Mesothelial cell of epicardium (in vitro differentiated cells): ENCODE measurements around the gene KCNJ3. TPM values are rescaled to one million over a fixed set of nuclear protein-coding genes. Genes with fewer than 3 reads are reported as not detected.
"Not testable (repeated sequence)": the region's sequence is repeated elsewhere in the genome, so short reads cannot be mapped to it uniquely, and the experiment has no call there.

ENCODE experiments used
- DNase-seq, 2 experiments: peaks; one replicate each; pipeline ENCODE4 v3.0.0; 2021; ENCODE audit warnings: low spot score in 2 of 2; ENCODE audit not compliant: unreplicated experiment in 2 of 2
- H3K27ac Mint-ChIP-seq: 2 replicates; pipeline ENCODE4 v1.8.0; 2021; ENCODE audit warnings: mixed read lengths
- H3K27me3 Mint-ChIP-seq: 2 replicates; pipeline ENCODE4 v1.8.0; 2021; ENCODE audit warnings: low read depth, mixed read lengths
- H3K36me3 Mint-ChIP-seq: 2 replicates; pipeline ENCODE4 v1.8.0; 2021; ENCODE audit warnings: mixed read lengths
- H3K4me1 Mint-ChIP-seq: 2 replicates; pipeline ENCODE4 v1.8.0; 2021; ENCODE audit warnings: mixed read lengths
- H3K4me3 Mint-ChIP-seq: 2 replicates; pipeline ENCODE4 v1.8.0; 2021; ENCODE audit warnings: mild to moderate bottlenecking, moderate library complexity, mixed read lengths
- H3K9me3 Mint-ChIP-seq: 2 replicates; pipeline ENCODE4 v1.8.0; 2021; ENCODE audit warnings: mixed read lengths
- total RNA-seq: library from RNA; stranded (reverse); gene quantifications from 3 replicates; pipeline ENCODE4 v1.2.1, GENCODE V29; 2021
- TF ChIP-seq, protein P1 (sequence below): fragments of 200-600 bp; sonication (generic); IDR thresholded peaks from one replicate; pipeline ENCODE4 v1.5.0; 2021; ENCODE audit warnings: antibody characterized with exemption; ENCODE audit not compliant: unreplicated experiment

Gene KCNJ3
- total RNA-seq, 1 donor from 2014 or later = 1.4 TPM

DNA sequence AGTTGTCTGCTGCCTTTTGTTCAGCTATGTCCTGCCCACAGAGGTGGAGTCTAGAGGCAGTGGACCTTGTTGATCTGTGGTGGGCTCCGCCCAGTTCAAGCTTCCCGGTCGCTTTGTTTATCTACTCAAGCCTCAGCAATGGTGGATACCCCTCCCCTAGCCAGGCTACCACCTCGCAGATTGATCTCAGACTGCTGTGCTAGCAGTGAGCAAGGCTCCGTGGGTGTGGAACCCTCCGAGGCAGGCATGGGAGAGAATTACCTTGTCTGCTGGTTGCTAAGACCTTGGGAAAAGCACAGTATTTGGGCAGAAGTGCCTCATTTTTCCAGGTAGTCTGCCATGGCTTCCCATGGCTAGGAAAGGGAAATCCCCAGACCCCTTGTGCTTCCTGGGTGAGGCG, 146.0 kb downstream of the KCNJ3 start:
- Mint-ChIP-seq H3K4me1 (no peaks in the 10 kb centered on the region), H3K9me3 (peaks cover 26% of the 10 kb centered on the region), H3K27ac (no peak overlapping the region), H3K4me3 (no peak overlapping the region), H3K27me3 (peaks cover 4% of the 10 kb centered on the region), H3K36me3 (peaks cover 2% of the 10 kb centered on the region)
- no peak for DNase-seq
- TF ChIP-seq, protein P1, sequence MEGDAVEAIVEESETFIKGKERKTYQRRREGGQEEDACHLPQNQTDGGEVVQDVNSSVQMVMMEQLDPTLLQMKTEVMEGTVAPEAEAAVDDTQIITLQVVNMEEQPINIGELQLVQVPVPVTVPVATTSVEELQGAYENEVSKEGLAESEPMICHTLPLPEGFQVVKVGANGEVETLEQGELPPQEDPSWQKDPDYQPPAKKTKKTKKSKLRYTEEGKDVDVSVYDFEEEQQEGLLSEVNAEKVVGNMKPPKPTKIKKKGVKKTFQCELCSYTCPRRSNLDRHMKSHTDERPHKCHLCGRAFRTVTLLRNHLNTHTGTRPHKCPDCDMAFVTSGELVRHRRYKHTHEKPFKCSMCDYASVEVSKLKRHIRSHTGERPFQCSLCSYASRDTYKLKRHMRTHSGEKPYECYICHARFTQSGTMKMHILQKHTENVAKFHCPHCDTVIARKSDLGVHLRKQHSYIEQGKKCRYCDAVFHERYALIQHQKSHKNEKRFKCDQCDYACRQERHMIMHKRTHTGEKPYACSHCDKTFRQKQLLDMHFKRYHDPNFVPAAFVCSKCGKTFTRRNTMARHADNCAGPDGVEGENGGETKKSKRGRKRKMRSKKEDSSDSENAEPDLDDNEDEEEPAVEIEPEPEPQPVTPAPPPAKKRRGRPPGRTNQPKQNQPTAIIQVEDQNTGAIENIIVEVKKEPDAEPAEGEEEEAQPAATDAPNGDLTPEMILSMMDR = no peak

DNA sequence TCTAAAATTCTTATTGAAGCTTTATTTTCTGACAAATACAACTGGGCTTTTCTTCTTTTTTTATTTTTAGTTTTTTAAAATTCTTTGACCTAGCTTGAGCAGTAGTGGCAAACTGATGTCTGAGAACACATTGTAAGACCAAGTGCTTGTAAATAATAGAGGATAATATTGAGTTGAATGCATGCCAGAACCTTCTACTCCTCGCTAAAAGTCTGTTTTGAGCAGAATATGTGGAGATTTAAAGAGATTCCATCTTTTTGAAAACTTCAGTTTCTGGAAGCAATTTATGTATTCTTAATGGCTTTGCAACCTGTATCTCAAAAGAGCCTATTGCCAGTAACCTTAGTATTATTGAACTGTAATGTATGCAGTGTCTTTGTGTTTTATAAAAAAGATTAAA, 148.3 kb downstream of the KCNJ3 start:
- no peaks in the 10 kb centered on the region for H3K4me1 Mint-ChIP-seq
- no peak overlapping the region for H3K27ac Mint-ChIP-seq
- no peak for DNase-seq
- TF ChIP-seq, protein P1 = no peak
- H3K27me3 Mint-ChIP-seq = peaks cover 4% of the 10 kb centered on the region
- H3K9me3 Mint-ChIP-seq = peaks cover 8% of the 10 kb centered on the region
- no peak overlapping the region for H3K4me3 Mint-ChIP-seq
- peaks cover 2% of the 10 kb centered on the region for H3K36me3 Mint-ChIP-seq

DNA sequence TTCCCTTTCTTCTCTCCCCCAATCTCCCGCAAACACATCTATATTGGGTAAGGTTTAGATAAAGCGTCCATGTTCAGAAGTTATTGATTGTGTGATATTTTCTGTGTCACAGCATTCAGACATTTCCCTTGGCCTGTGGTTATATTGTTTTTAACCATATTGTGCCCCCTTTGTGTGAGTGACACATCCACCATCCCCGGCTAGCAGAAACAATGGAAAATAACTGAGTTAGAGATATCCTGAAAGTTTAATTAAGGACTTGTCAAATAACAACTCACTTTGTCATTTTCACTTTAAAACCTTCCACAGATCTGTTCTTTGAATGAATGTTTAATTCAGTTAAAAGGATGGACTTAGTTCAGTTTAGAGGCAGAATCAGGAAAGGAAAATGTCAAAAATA, 151.0 kb downstream of the KCNJ3 start:
- DNase-seq = no peak

DNA sequence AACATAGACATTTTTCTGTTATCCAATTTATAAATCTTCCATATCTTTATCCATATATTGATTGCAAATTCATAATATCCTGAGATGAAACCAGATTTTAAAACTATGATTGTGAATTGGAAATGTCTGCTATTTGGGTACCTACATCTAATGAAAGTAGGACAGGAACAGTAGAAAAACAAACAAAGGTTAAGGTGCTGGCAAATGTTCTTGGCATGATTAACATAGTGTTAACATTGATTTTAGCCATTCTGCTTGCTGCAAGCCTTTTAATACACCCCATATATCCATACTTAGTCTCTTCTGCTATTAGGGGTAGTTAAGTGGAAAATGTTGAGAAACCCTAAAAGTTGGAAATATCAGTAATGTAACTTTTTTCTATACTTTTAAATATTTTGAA, 152.0 kb downstream of the KCNJ3 start:
- Mint-ChIP-seq H3K27me3 (no peaks in the 10 kb centered on the region), H3K36me3 (no peaks in the 10 kb centered on the region), H3K4me1 (peaks cover 6% of the 10 kb centered on the region), H3K9me3 (no peaks in the 10 kb centered on the region), H3K27ac (no peak overlapping the region), H3K4me3 (no peak overlapping the region)
- TF ChIP-seq, protein P1 = no peak
- DNase-seq = no peak

More for the DNA sequence above, 151.0 kb downstream of the KCNJ3 start:
- TF ChIP-seq, protein P1 = no peak
- no peaks in the 10 kb centered on the region for H3K36me3 Mint-ChIP-seq
- H3K4me1 Mint-ChIP-seq = peaks cover 2% of the 10 kb centered on the region
- H3K4me3 Mint-ChIP-seq = no peak overlapping the region
- H3K9me3 Mint-ChIP-seq = no peaks in the 10 kb centered on the region
- H3K27me3 Mint-ChIP-seq = no peaks in the 10 kb centered on the region
- no peak overlapping the region for H3K27ac Mint-ChIP-seq

DNA sequence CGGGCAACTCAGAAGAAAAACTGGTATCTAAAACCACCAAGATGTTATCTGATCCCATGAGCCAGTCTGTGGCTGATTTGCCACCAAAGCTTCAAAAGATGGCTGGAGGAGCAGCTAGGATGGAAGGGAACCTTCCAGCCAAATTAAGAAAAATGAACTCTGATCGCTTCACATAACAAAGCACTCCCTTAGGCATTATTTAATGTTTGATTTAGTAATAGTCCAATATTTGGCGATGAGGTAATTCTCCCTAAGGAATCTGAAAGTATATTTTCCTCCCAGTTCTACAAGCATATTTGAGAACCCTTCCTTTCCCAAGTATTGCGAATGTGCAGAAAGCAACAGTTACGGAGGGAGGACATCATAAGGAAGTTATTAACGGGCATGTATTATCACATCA, 156.6 kb downstream of the KCNJ3 start:
- H3K9me3 Mint-ChIP-seq = no peaks in the 10 kb centered on the region
- H3K36me3 Mint-ChIP-seq = no peaks in the 10 kb centered on the region
- DNase-seq = no peak
- H3K4me3 Mint-ChIP-seq = no peak overlapping the region
- H3K27ac Mint-ChIP-seq = no peak overlapping the region
- TF ChIP-seq, protein P1 = no peak
- no peaks in the 10 kb centered on the region for H3K27me3 Mint-ChIP-seq
- H3K4me1 Mint-ChIP-seq = peaks cover 6% of the 10 kb centered on the region

DNA sequence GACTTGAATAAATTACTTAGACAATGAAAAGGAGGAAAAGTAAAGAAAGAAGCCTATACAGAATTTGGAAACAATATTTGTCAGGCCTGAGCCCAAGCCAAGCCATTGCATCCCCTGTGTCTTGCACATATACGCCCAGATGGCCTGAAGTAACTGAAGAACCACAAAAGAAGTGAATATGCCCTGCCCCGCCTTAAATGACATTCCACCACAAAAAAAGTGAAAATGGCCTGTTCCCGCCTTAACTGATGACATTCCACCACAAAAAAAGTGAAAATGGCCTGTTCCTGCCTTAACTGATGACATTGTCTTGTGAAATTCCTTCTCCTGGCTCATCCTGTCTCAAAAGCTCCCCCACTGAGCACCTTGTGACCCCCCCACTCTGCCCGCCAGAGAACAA, 168.7 kb downstream of the KCNJ3 start:
- H3K4me3 Mint-ChIP-seq, DNase-seq, H3K27ac Mint-ChIP-seq, H3K9me3 Mint-ChIP-seq, H3K4me1 Mint-ChIP-seq, H3K36me3 Mint-ChIP-seq, H3K27me3 Mint-ChIP-seq: not testable (repeated sequence)
